Right cardiac atrium (tissue), 5 donors: ENCODE measurements around the gene ABCA13. TPM values are rescaled to one million over a fixed set of nuclear protein-coding genes. Genes with fewer than 3 reads are reported as not detected.
A peak's percentile ranks its signal among the peaks of the same experiment; 100 is the strongest.

ENCODE experiments used
- ATAC-seq, 2 donors: fragments of 200-7000 bp; cut with Tn5 transposase; one replicate each; pipeline versions ENCODE4 v1.8.0 to v1.9.1; 2020; ENCODE audit warnings: moderate library complexity in 2 of 2, mild to moderate bottlenecking in 1 of 2
- DNase-seq, 3 donors: peaks; one replicate each; pipeline ENCODE4 v3.0.0-alpha.2; 2020
- H3K27ac ChIP-seq: one replicate; pipeline ENCODE4 v1.5.1; 2013; ENCODE audit warnings: mild to moderate bottlenecking, low read length, control low read depth, moderate library complexity
- H3K27me3 ChIP-seq: one replicate; pipeline ENCODE4 v1.6.1; 2013; ENCODE audit not compliant: control insufficient read depth, insufficient read depth
- H3K4me1 ChIP-seq: one replicate; pipeline ENCODE4 v1.6.1; 2013; ENCODE audit warnings: low read length; ENCODE audit not compliant: control insufficient read depth, insufficient read depth
- H3K4me3 ChIP-seq: one replicate; pipeline ENCODE4 v1.5.1; 2013; ENCODE audit warnings: low read length, control low read depth
- H3K9me3 ChIP-seq: one replicate; pipeline ENCODE4 v1.6.1; 2013; ENCODE audit warnings: low read length; ENCODE audit not compliant: control insufficient read depth
- WGBS: extraction: QIAGEN DNeasy Blood & Tissue Kit; methylation state at CpG from one replicate; pipeline ENCODE4 v1.1.7; 2013; 5-methylcytosine and 5-hydroxymethylcytosine counted together
- intact Hi-C, 4 donors: fragments of 100-400 bp; cut with DNase I; formaldehyde crosslinking; loops; one replicate each; pipeline versions ENCODE4 v1.11.0 to v1.14.0; 2022 to 2023
- polyA plus RNA-seq: library from polyadenylated mRNA; stranded (reverse); fragments of 200-250 nt; gene quantifications from one replicate; pipeline ENCODE4 v1.2.3, GENCODE V29; 2013
- total RNA-seq, 4 donors: library from RNA; stranded (reverse); fragmentation: NEBNext Ultra II Directional; extraction: Animal tissue kit (Norgen Biotek cat#: 25700); gene quantifications; one replicate each; pipeline ENCODE4 v1.2.1, GENCODE V29; 2021
- donor health status: healthy with polysubstance abuse.
- donor health status: DM: no; HTN: yes; CAD: no.
- donor health status: DM: no; HTN: no; CAD: no.
- donor health status: DM: no; HTN: yes; CAD: no; lungs with severe emphysema.
- donor health status: DM: yes; HTN: yes; CAD: no.

Gene ABCA13
- total and polyA plus RNA-seq, 5 donors = not detected

DNA sequence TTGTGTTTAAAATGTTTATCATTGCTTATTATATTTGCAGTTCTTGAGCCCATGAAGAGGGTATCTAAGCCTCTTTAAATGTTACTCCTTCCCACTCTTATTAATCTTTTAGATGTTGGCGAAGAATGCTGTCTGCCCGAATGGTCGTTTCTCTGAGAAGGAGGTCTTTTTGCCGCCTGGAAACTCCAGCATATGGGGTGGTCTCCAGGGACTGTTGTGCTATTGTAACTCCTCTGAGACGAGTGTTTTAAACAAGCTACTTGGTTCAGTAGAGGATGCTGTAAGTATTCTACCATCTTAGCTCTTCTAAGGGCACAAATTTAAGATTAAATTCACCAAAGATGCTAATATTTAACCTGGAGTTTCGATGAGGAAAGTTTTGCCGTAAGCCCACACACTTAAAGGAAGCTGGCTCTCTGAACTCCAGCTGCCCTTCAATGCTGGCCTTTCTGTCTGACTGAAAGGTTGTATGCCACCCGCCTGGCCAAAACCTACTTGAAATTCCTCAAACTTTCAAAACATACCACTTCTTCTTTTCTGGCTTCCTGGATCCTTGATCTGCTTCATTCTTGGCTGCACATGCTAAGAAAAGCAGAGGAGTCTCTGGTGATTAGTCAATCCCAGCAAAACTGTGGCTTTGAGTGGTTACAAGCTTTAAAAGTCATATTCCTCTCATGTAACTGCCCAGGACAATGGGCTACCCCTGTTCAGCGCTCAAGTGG, 74.7 kb downstream of the ABCA13 start:
- no peaks in the 10 kb centered on the region for H3K4me1 ChIP-seq
- H3K27me3 ChIP-seq = no peaks in the 10 kb centered on the region
- no peak overlapping the region for H3K27ac ChIP-seq
- intact Hi-C loops = no loop called here
- DNase-seq (no peak), ATAC-seq (no peak)
- WGBS = 51% methylated on average over 9 of the region's 9 CpGs
- H3K9me3 ChIP-seq = no peaks in the 10 kb centered on the region
- no peak overlapping the region for H3K4me3 ChIP-seq

DNA sequence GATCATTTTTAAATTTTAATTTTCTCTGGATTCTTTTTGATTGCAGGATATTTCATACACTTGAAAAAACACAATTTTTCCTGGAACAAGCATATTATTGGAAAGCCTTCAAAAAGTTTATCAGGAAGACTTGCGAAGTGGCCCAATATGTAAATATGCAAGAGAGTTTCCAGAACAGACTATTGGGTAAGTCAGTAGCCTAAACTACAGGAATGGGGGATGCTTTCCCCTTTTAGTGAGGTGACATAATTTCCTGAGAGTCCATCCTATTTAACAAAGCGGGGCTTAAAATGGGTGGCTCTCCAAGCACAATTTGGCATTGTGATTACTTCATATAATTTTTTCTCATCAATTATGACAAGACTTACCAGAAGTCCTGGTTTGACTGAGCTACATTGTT, 77.9 kb downstream of the ABCA13 start:
- intact Hi-C loops = no loop called here
- ATAC-seq (no peak), DNase-seq (no peak)
- Histone ChIP-seq H3K27ac (no peak overlapping the region), H3K4me3 (no peak overlapping the region), H3K9me3 (no peaks in the 10 kb centered on the region), H3K27me3 (no peaks in the 10 kb centered on the region), H3K4me1 (no peaks in the 10 kb centered on the region)
- WGBS = 53% methylated on average over 2 of the region's 2 CpGs

DNA sequence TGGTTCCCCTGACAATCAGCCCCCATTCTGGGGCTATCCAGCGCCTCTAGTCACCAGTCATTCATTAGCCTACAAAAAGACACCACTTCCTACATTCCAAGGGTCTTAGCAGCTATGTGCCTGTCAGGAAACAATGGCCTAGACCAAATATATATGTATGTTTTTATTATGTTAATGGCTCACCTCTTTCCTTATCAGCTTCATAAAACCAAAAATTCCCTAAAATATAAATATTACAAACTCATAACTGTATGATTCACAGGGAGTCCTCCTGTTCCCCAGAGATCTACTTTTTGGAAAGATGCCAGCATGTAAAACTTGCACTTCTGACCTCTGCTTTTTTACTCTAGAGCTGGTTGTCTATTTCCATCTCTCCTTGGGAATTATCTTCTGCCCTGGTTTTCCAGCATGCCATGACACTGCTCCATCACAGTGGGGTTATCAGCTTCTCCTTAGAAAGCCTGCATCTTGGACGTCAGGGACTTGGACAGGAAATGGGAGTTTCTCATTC, 79.2 kb downstream of the ABCA13 start:
- Histone ChIP-seq H3K4me3 (no peak overlapping the region), H3K27me3 (no peaks in the 10 kb centered on the region), H3K4me1 (no peaks in the 10 kb centered on the region), H3K27ac (no peak overlapping the region), H3K9me3 (no peaks in the 10 kb centered on the region)
- no peak for DNase-seq
- intact Hi-C loops = no loop called here
- peak; percentile 23 to 36 for ATAC-seq
- WGBS = 44% methylated on average over 2 of the region's 2 CpGs

DNA sequence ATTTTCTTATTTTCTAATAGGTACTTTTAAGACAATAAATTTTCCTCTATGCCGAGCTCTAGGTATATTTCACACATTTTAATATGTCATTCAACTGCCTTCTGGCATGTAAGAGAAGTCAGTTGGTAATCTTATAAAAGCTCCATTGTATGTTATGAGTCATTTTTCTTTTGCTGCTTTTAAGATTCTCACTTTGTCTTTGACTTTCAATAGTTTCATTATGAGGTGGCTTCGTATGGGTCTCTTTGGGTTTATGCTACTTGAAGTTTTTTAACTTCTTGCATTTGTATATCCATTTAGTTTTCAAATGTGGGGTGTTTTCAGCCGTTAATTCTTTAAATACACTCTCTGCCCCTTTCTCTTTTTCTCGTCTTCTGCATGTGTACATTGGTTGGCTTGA, 80.5 kb downstream of the ABCA13 start:
- ATAC-seq = no peak
- no peak overlapping the region for H3K4me3 ChIP-seq

DNA sequence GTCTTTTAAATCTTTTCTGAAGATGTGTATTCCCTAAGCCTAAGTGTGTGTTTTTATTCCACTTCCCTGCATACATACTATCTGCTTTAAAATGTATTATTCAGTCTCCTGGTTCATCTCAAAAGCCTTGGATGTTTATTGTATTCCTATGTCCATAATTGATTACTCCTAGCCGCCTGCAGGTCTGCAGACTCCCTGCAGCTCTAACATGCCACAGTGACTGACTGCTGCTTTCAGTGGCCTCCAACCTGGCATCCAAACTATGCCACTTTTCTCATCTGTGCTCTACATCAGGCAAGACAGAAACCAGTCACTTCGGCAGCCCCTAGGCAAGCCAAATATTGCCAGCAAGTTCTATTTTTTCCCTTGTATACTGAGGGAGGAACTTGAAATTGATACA, 81.7 kb downstream of the ABCA13 start:
- H3K9me3 ChIP-seq = no peaks in the 10 kb centered on the region
- H3K27me3 ChIP-seq = no peaks in the 10 kb centered on the region
- ATAC-seq (no peak), DNase-seq (no peak)
- no peak overlapping the region for H3K27ac ChIP-seq
- intact Hi-C loops = no loop called here
- no peak overlapping the region for H3K4me3 ChIP-seq
- WGBS = 59% methylated on average over 2 of the region's 2 CpGs
- no peaks in the 10 kb centered on the region for H3K4me1 ChIP-seq

More for the DNA sequence above, 80.5 kb downstream of the ABCA13 start:
- Histone ChIP-seq H3K9me3 (no peaks in the 10 kb centered on the region), H3K4me1 (no peaks in the 10 kb centered on the region), H3K27ac (no peak overlapping the region), H3K27me3 (no peaks in the 10 kb centered on the region)
- 87% methylated on average over 4 of the region's 4 CpGs for WGBS
- intact Hi-C loops = no loop called here
- no peak for DNase-seq

DNA sequence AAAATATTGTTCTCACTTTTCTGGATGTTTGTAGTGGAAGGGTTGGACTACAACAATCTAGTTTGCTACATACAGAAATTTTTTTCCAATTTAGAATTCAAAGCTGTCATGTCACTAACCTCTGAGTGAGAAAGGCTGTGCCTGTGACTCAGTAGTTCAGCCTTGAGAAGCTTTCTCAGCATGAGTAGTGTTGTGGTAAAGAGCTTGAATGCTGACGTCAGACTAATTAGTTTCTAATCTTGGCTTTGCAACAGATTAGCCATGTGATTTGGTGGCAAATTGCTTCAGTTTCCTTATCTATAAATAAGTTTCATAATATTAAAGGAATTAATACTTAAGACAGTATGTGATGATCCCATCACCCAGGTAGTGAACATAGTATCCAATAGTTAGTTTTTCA, 83.8 kb downstream of the ABCA13 start:
- ATAC-seq (no peak), DNase-seq (no peak)
- WGBS = 40% methylated on average over 1 of the region's 1 CpG
- Histone ChIP-seq H3K4me3 (no peak overlapping the region), H3K27ac (no peak overlapping the region), H3K4me1 (no peaks in the 10 kb centered on the region), H3K9me3 (no peaks in the 10 kb centered on the region), H3K27me3 (no peaks in the 10 kb centered on the region)
- intact Hi-C loops = no loop called here

DNA sequence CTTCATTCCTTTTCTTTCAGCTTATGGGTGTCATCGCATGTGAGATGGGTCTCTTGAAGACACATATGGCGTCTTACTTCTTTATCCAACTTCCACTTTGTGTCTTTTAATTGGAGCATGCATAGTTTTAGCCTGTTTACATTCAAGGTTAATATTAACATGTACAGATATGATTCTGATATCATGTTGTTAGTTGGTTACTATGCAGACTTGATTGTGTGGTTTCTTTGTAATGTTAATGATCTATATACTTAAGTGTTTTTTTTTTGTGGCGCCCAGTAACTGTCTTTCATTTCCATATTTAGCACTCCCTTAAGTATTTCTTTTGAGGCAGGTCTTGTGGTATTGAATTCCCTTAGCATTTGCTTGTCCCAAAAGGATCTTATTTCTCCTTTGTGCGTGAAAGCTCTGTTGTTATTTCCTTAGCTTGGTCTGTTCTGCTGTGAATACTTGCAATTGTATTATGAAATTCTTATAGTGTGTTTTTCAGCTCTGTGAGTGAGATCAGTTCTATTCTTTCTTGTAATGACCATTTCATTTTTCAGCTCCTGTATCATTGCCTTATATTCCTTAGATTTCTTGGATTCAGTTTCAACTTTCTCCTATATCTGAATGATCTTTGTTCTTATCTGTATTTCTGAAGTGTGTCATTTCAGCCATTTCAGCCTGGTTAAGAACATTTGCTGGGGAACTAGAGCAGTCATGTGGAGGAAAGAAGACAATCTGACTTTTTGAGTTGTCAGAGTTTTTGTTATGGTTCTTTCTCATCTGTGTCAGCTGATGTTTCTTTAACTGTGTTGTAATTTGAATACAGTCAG, 88.4 kb downstream of the ABCA13 start:
- DNase-seq (no peak), ATAC-seq (no peak)
- WGBS = 94% methylated on average over 4 of the region's 4 CpGs
- Histone ChIP-seq H3K4me3 (no peak overlapping the region), H3K9me3 (no peaks in the 10 kb centered on the region), H3K4me1 (no peaks in the 10 kb centered on the region), H3K27me3 (no peaks in the 10 kb centered on the region), H3K27ac (no peak overlapping the region)
- intact Hi-C loops = no loop called here

DNA sequence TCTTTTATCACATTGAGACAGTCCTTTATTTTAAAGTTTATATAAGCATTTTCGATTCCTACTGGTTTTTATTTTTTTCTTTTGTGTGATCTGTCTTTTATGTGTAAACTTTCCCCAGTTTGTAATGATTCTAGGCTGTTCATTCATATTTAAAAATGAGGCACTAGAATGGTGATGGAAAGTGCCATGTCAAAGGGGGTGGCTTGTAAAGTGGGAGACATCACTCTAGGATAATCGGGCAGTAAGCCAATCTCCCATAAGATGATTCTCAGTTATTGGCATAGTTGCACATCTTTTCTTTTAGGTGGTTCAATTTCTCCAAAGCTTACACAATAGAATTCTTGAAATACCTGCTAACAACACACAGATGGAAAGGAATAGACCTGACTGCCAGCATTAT, 90.4 kb downstream of the ABCA13 start:
- no peaks in the 10 kb centered on the region for H3K9me3 ChIP-seq
- H3K27ac ChIP-seq = no peak overlapping the region
- H3K27me3 ChIP-seq = no peaks in the 10 kb centered on the region
- H3K4me3 ChIP-seq = no peak overlapping the region
- 85% methylated on average over 2 of the region's 2 CpGs for WGBS
- no peak for DNase-seq
- no peaks in the 10 kb centered on the region for H3K4me1 ChIP-seq
- ATAC-seq = no peak
- intact Hi-C loops = no loop called here

DNA sequence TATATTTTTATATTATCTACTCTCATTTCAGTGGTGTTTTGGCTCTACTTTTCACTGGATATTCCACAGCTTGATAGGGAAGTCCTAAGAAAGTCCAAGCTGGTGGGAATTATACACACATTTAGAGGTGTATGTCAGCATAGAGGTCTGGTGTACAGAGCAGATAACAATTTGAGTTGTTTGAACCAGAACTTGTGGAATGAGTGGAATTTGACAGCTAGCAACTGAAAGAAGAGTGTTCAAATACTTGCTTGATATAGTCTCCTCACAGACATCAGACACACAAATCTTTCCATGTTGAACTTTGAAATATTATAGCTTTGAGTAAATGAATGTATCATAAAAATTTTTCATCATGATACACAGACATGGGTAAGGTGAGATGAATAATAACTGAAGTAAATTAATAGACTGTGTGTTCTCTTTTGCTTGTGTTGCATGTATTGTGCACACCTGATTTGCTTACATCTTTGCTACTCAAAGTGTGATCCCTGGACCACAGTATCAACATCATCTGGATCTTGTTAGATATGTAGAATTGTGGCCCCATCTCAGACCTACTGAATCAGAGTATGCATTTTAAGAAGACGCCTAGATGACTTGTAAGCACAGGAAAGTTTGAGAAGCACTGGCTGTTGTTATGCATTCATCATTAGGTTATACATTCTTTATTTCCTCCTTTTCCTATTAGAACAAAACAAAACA, 91.5 kb downstream of the ABCA13 start:
- Histone ChIP-seq H3K27ac (no peak overlapping the region), H3K27me3 (no peaks in the 10 kb centered on the region), H3K9me3 (no peaks in the 10 kb centered on the region), H3K4me1 (no peaks in the 10 kb centered on the region), H3K4me3 (no peak overlapping the region)
- intact Hi-C loops = no loop called here
- WGBS = 74% methylated on average over 1 of the region's 1 CpG
- ATAC-seq = no peak
- no peak for DNase-seq

DNA sequence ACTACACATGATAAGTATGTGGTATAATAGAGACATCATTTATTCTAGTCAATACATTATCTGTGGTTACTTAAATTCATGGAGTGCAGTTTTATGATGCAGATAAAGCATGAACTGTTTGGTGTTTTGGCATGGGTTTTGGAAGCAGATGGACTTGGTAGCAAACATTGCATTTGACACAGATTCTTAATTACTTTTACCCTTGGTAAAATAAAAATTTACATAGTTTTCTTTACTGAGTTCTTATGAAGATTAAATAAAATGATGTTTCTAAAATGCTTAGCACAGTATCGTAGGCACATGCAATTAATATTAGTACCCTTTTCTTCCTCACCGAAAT, 92.0 kb downstream of the ABCA13 start:
- Histone ChIP-seq H3K9me3 (no peaks in the 10 kb centered on the region), H3K4me3 (no peak overlapping the region), H3K4me1 (no peaks in the 10 kb centered on the region), H3K27ac (no peak overlapping the region), H3K27me3 (no peaks in the 10 kb centered on the region)
- intact Hi-C loops = no loop called here
- WGBS = 97% methylated on average over 2 of the region's 2 CpGs
- no peak for DNase-seq
- ATAC-seq = no peak

DNA sequence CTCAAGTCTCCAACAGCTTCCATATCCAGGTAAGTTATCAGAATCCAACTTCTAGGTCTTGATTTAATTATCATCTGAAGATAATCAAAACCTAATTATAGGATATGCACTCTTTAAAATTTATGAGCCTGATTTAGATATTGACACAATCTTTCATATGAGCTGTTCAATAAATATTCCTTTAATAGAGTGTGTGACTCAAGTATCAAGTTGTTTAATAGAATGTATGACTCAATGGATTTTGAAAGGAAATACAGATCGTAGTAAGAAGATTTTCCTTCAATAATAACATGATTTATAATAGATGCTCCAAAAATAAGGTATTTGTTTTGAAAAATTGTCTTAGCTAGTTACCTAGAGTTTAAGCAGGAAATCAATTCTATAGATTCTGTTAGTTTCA, 97.8 kb downstream of the ABCA13 start:
- Histone ChIP-seq H3K9me3 (no peaks in the 10 kb centered on the region), H3K27ac (no peak overlapping the region), H3K4me1 (no peaks in the 10 kb centered on the region), H3K27me3 (no peaks in the 10 kb centered on the region), H3K4me3 (no peak overlapping the region)
- 77% methylated on average over 1 of the region's 1 CpG for WGBS
- DNase-seq (no peak), ATAC-seq (no peak)
- intact Hi-C loops = no loop called here
